ENCODE data around the gene RASAL2. TPM values are rescaled to one million over a fixed set of nuclear protein-coding genes. Genes with fewer than 3 reads are reported as not detected.

RASAL2 gene
- total and polyA plus RNA-seq, 9 of the 15 experiments (the other 6 are each of a cell fraction or from before 2014, with no cell fraction given): 0.13 to 1.0 (median 0.62) TPM

DNA sequence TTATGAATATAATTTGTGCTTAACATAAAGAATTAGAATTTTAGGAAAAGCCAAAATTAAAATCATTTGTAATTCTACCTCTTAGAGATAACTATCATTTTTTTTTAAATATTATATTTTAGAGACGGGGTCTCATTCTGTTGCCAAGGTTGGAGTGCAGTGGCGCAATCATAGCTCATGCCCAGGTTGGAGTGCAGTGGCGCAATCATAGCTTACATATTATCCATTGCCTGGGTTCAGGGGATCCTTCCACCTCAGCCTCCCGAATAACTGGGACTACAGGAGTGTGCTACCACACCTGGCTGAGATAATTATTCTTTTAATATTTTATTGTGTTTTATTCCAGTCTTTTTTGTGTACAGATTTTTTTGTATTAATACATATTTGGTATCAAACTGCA is 8.3 kb downstream of the RASAL2 start:
- no peak for ATAC-seq
- Histone ChIP-seq H3K27ac (ENCODE audit: extremely low read depth, low read depth, low read length) (no peak overlapping the region), H3K27me3 (ENCODE audit: control insufficient read depth in 2 of 2, insufficient read depth in 2 of 2, low read length in 2 of 2) (no peaks in the 10 kb centered on the region), H3K4me1 (replicated peaks in 1 of 2; ENCODE audit: control insufficient read depth in 2 of 2, insufficient read depth in 2 of 2, low read length in 2 of 2) (no peaks in the 10 kb centered on the region), H3K36me3 (ENCODE audit: control insufficient read depth, insufficient read depth, low read length) (no peaks in the 10 kb centered on the region), H3K4me2 (ENCODE audit: insufficient read depth, low read length) (no peak overlapping the region), H3K79me2 (ENCODE audit: control insufficient read depth, insufficient read depth, low read length) (no peaks in the 10 kb centered on the region), H3K9me1 (ENCODE audit: control insufficient read depth, insufficient read depth, low read length) (no peaks in the 10 kb centered on the region), H2AFZ (ENCODE audit: low read depth, low read length) (no peak overlapping the region), H4K20me1 (replicated peaks; ENCODE audit: control insufficient read depth, insufficient read depth, low read length) (no peaks in the 10 kb centered on the region), H3K9me3 (replicated peaks; ENCODE audit: control insufficient read depth, insufficient read depth, low read depth, low read length) (no peaks in the 10 kb centered on the region), H3K4me3 (no peak overlapping the region), H3K9ac (ENCODE audit: insufficient read depth in 1 of 2, low read depth in 2 of 2, low read length in 2 of 2) (no peak overlapping the region)
- 1% methylated on average over 4 of the region's 4 CpGs for WGBS (ENCODE audit: insufficient coverage, low coverage, missing lambda C conversion rate)
- DNase-seq (ENCODE audit: extremely low read depth in 1 of 4, low spot score in 3 of 4): no peak
- TF ChIP-seq MLX (CRISPR knock-in tag; conservative IDR thresholded peaks at IDR 0.05) (no peak), SP2 (IDR thresholded peaks at IDR 0.05; ENCODE audit: extremely low read depth, low read depth, low read length, poor library complexity, severe bottlenecking) (no peak)
- in situ Hi-C loops (cut with MboI): no loop called here
- ChIA-PET POLR2A (no interaction called here), CTCF (ENCODE audit: low intra/inter-chr PET ratio) (interaction anchor here (0.7 kb wide), 1 partner anchor 11 kb away, joined by 3 read pairs; no protein-coding TSS in a partner anchor)
- FAIRE-seq: no peak
- BruUV-seq (replicated peaks): no TSS peak
- intact Hi-C loops (cut with micrococcal nuclease): no loop called here

DNA sequence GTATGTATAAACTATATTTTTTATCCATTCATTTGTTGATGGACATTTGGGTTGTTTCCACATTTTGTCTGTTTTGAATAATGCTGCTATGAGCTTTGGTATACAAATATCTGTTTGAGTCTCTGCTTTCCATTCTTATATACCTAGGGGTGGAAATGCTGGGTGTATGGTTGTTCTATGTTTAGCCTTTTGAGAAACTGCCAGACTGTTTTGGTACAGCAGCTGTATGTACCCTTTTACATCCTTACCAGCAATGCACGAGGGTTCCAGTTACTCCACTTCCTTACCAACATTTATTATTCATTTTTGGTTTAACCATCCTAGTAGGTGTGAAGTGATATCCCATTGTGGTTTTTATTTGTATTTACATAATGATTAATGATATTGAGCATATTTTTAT is 13.9 kb downstream of the RASAL2 start:
- H3K79me2 ChIP-seq (ENCODE audit: control insufficient read depth, insufficient read depth, low read length): no peaks in the 10 kb centered on the region
- no peak overlapping the region for H3K9ac ChIP-seq (ENCODE audit: insufficient read depth in 1 of 2, low read depth in 2 of 2, low read length in 2 of 2)
- in situ Hi-C loops (cut with MboI): no loop called here
- ATAC-seq: no peak
- H3K9me1 ChIP-seq (ENCODE audit: control insufficient read depth, insufficient read depth, low read length): no peaks in the 10 kb centered on the region
- no peaks in the 10 kb centered on the region for H3K9me3 ChIP-seq (replicated peaks; ENCODE audit: control insufficient read depth, insufficient read depth, low read depth, low read length)
- intact Hi-C loops (cut with micrococcal nuclease): no loop called here
- WGBS (ENCODE audit: insufficient coverage, low coverage, missing lambda C conversion rate): 0% methylated on average over 1 of the region's 1 CpG
- H4K20me1 ChIP-seq (replicated peaks; ENCODE audit: control insufficient read depth, insufficient read depth, low read length): no peaks in the 10 kb centered on the region
- no peak overlapping the region for H3K4me2 ChIP-seq (ENCODE audit: insufficient read depth, low read length)
- H3K27ac ChIP-seq (ENCODE audit: extremely low read depth, low read depth, low read length): no peak overlapping the region
- no peaks in the 10 kb centered on the region for H3K36me3 ChIP-seq (ENCODE audit: control insufficient read depth, insufficient read depth, low read length)
- H3K27me3 ChIP-seq (ENCODE audit: control insufficient read depth in 2 of 2, insufficient read depth in 2 of 2, low read length in 2 of 2): no peaks in the 10 kb centered on the region
- H3K4me3 ChIP-seq: no peak overlapping the region
- DNase-seq (ENCODE audit: extremely low read depth in 1 of 4, low spot score in 3 of 4): no peak
- no TSS peak for BruUV-seq (replicated peaks)
- H2AFZ ChIP-seq (ENCODE audit: low read depth, low read length): no peak overlapping the region
- ChIA-PET CTCF (ENCODE audit: low intra/inter-chr PET ratio) (no interaction called here), POLR2A (no interaction called here)
- H3K4me1 ChIP-seq (replicated peaks in 1 of 2; ENCODE audit: control insufficient read depth in 2 of 2, insufficient read depth in 2 of 2, low read length in 2 of 2): no peaks in the 10 kb centered on the region
- FAIRE-seq: no peak
- TF ChIP-seq OTX1 (CRISPR knock-in tag; IDR thresholded peaks at IDR 0.05) (no peak), FOXO4 (CRISPR knock-in tag; IDR thresholded peaks at IDR 0.05) (no peak), SNAPC5 (CRISPR knock-in tag; IDR thresholded peaks at IDR 0.05) (no peak), PKNOX1 (IDR thresholded peaks at IDR 0.05) (no peak)
- TF ChIP-seq, protein P1, sequence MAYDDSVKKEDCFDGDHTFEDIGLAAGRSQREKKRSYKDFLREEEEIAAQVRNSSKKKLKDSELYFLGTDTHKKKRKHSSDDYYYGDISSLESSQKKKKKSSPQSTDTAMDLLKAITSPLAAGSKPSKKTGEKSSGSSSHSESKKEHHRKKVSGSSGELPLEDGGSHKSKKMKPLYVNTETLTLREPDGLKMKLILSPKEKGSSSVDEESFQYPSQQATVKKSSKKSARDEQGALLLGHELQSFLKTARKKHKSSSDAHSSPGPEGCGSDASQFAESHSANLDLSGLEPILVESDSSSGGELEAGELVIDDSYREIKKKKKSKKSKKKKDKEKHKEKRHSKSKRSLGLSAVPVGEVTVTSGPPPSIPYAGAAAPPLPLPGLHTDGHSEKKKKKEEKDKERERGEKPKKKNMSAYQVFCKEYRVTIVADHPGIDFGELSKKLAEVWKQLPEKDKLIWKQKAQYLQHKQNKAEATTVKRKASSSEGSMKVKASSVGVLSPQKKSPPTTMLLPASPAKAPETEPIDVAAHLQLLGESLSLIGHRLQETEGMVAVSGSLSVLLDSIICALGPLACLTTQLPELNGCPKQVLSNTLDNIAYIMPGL (CRISPR knock-in tag; IDR thresholded peaks at IDR 0.05): no peak
- TF ChIP-seq, protein P2, sequence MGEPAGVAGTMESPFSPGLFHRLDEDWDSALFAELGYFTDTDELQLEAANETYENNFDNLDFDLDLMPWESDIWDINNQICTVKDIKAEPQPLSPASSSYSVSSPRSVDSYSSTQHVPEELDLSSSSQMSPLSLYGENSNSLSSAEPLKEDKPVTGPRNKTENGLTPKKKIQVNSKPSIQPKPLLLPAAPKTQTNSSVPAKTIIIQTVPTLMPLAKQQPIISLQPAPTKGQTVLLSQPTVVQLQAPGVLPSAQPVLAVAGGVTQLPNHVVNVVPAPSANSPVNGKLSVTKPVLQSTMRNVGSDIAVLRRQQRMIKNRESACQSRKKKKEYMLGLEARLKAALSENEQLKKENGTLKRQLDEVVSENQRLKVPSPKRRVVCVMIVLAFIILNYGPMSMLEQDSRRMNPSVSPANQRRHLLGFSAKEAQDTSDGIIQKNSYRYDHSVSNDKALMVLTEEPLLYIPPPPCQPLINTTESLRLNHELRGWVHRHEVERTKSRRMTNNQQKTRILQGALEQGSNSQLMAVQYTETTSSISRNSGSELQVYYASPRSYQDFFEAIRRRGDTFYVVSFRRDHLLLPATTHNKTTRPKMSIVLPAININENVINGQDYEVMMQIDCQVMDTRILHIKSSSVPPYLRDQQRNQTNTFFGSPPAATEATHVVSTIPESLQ (CRISPR knock-in tag; IDR thresholded peaks at IDR 0.05): no peak

All from K562 (cell line).